Activated CD4-positive, alpha-beta T cell treated with anti-CD3 and anti-CD28 coated beads for 24 hours (primary cell): Measurements from ENCODE around the gene PXDN.
"Not testable (repeated sequence)": the region's sequence is repeated elsewhere in the genome, so short reads cannot be mapped to it uniquely, and the experiment has no call there.

Experiments
- DNase-seq, 2 donors: peaks; one replicate each; pipeline ENCODE4 v3.0.0-alpha.2; 2020; ENCODE audit warnings: low read depth in 2 of 2

PXDN gene

GRCh38 chr2:1685078-1685956, 59.0 kb downstream of the PXDN start:
- no peak for DNase-seq

GRCh38 chr2:1683297-1683696, 61.0 kb downstream of the PXDN start:
- DNase-seq, result no peak

- DNase-seq, result no peak
Observed at GRCh38 chr2:1682181-1682440, 62.2 kb downstream of the PXDN start.

- no peak for DNase-seq
Observed at GRCh38 chr2:1681323-1682180, 62.8 kb downstream of the PXDN start.

- DNase-seq, result no peak
Observed at GRCh38 chr2:1681017-1681318, 63.3 kb downstream of the PXDN start.

- no peak for DNase-seq
Observed at GRCh38 chr2:1680222-1681016, 63.9 kb downstream of the PXDN start.

- DNase-seq, result not testable (repeated sequence)
Observed at GRCh38 chr2:1679488-1680039, 64.8 kb downstream of the PXDN start.

GRCh38 chr2:1679065-1679464, 65.2 kb downstream of the PXDN start:
- DNase-seq, result not testable (repeated sequence)

- DNase-seq, result no peak
Observed at GRCh38 chr2:1678609-1679008, 65.7 kb downstream of the PXDN start.

GRCh38 chr2:1677821-1678165, 66.5 kb downstream of the PXDN start:
- no peak for DNase-seq

- no peak for DNase-seq
Observed at GRCh38 chr2:1676913-1677820, 67.1 kb downstream of the PXDN start.

GRCh38 chr2:1676091-1676912, 68.0 kb downstream of the PXDN start:
- DNase-seq, result no peak

GRCh38 chr2:1675633-1676032, 68.7 kb downstream of the PXDN start:
- DNase-seq, result no peak

- DNase-seq, result no peak
Observed at GRCh38 chr2:1674766-1675397, 69.4 kb downstream of the PXDN start.

- no peak for DNase-seq
Observed at GRCh38 chr2:1674276-1674675, 70.0 kb downstream of the PXDN start.

- no peak for DNase-seq
Observed at GRCh38 chr2:1673160-1673944, 71.0 kb downstream of the PXDN start.

- DNase-seq, result no peak
Observed at GRCh38 chr2:1672738-1673137, 71.6 kb downstream of the PXDN start.

- DNase-seq, result no peak
Observed at GRCh38 chr2:1671916-1672315, 72.4 kb downstream of the PXDN start.

GRCh38 chr2:1670636-1671035, 73.7 kb downstream of the PXDN start:
- no peak for DNase-seq
